C4-2B (cell line): Measurements from ENCODE around the gene IL21.

Source experiments
- CTCF ChIP-seq: fragments of 450-650 bp; conservative IDR thresholded peaks from 2 replicates; pipeline ENCODE4 v1.5.1; 2017; ENCODE audit warnings: mild to moderate bottlenecking
- ZFX ChIP-seq: fragments of 450-650 bp; IDR thresholded peaks from 2 replicates; pipeline ENCODE4 v1.6.1; 2017

DNA sequence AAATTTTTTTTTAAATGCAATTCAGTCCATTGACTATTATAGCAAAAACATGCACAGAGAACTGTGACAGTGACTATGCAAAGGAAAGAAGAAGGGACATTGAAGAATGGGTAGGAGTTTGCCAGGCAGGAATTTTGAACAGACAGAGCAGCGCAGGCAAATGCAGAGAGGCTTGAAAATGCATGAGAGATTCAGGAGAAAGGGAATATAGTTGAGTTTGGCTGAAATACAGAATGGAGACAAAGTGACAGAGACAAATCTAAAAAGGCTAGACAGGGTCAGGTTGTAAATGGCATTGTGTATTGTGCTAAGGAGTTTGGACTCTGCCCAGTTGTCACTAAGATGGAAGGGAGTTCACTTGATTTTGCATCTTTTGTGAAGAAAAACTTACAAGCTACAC is 42.4 kb upstream of the IL21 start:
- TF ChIP-seq CTCF (no peak), ZFX (no peak)
